ENCODE data around the gene MAFB. TPM values are rescaled to one million over a fixed set of nuclear protein-coding genes. Genes with fewer than 3 reads are reported as not detected.
A peak's percentile ranks its signal among the peaks of the same experiment; 100 is the strongest.

The MAFB gene
- total and polyA plus RNA-seq, 10 donors, result 18.7 to 295 (median 180) TPM

- intact Hi-C loops (cut with DNase I; ENCODE audit: low total_unique reads), result no loop called here
- Histone ChIP-seq H3K4me1 (peaks cover 10 to 88% (median 61%) of the 10 kb centered on the region in 6 donors), H3K27ac (peak overlapping the region in 2 of 8 donors; percentile 48 to 51), H3K4me3 (peak overlapping the region in 1 of 8 donors; percentile 15), H3K27me3 (replicated peaks in 1 of 7) (peaks cover 0 to 54% (median 13%) of the 10 kb centered on the region in 7 donors), H3K36me3 (peaks cover 0 to 9% (median 0%) of the 10 kb centered on the region in 6 donors), H3K9me3 (no peaks in the 10 kb centered on the region)
- DNase-seq, result no peak
- TF ChIP-seq POLR2AphosphoS5 (IDR thresholded peaks at IDR 0.05) (peak in 2 of 3 donors; percentile 10 to 53), CTCF (IDR thresholded peaks at IDR 0.05 in 8 of 11, conservative IDR thresholded peaks at IDR 0.05 in 3 of 11) (no peak)
- 57 to 72% (median 70%) methylated on average over 9 of the region's 9 CpGs for WGBS, 5 donors
These were observed 9.9 kb downstream of the MAFB start for GRCh38 chr20:40679184-40679583.

DNA sequence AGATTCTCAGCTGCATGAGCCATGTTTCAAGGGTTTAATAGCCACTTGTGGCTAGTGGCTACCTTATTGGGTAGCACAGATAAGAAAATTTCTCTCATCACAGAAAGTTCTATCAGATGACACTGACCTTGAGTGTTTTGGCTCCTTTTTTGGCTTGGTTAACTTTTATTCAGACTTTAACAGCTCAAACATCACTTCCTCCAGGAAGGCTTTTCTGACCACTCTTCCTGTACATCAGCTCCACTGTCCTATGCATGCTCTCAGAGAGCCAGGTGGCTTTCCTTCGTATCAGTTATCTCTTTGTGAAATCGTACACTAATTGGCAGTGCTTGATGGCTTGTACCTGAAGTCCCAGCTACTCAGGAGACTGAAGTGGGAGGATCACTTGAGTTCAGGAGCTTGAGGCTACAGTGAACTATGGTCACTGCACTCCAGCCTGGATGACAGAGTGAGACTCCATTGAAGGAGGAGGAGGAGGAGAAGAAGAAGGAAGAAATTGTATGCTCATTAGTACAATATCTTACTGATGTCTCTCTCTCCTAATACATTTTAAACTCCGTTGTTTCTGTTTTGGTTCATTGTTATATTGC is 10.7 kb downstream of the MAFB start:
- TF ChIP-seq POLR2A (IDR thresholded peaks at IDR 0.05), result no peak
- TF ChIP-seq POLR2AphosphoS5 (IDR thresholded peaks at IDR 0.05), result no peak
- no peak for TF ChIP-seq CTCF (IDR thresholded peaks at IDR 0.05 in 8 of 11, conservative IDR thresholded peaks at IDR 0.05 in 3 of 11)
- Histone ChIP-seq H3K27ac (peak overlapping the region in 5 of 8 donors; percentile 39 to 70 (median 51)), H3K4me3 (no peak overlapping the region), H3K4me1 (peaks cover 10 to 82% (median 54%) of the 10 kb centered on the region in 6 donors), H3K36me3 (peaks cover 0 to under 1% (median 0%) of the 10 kb centered on the region in 6 donors), H3K27me3 (replicated peaks in 1 of 7) (peaks cover 0 to 46% (median 9%) of the 10 kb centered on the region in 7 donors), H3K9me3 (no peaks in the 10 kb centered on the region)
- intact Hi-C loops (cut with DNase I; ENCODE audit: low total_unique reads), result no loop called here
- 27 to 42% (median 36%) methylated on average over 3 of the region's 3 CpGs for WGBS, 5 donors
- no peak for DNase-seq

- Histone ChIP-seq H3K9me3 (no peaks in the 10 kb centered on the region), H3K4me3 (no peak overlapping the region), H3K27me3 (replicated peaks in 1 of 7) (peaks cover 0 to 36% (median under 1%) of the 10 kb centered on the region in 7 donors), H3K36me3 (no peaks in the 10 kb centered on the region), H3K27ac (peak overlapping the region in 6 of 8 donors; percentile 27 to 70 (median 50)), H3K4me1 (peaks cover 10 to 73% (median 46%) of the 10 kb centered on the region in 6 donors)
- intact Hi-C loops (cut with DNase I; ENCODE audit: low total_unique reads), result no loop called here
- no peak for DNase-seq
- no peak for TF ChIP-seq POLR2AphosphoS5 (IDR thresholded peaks at IDR 0.05)
- no peak for TF ChIP-seq CTCF (IDR thresholded peaks at IDR 0.05 in 8 of 11, conservative IDR thresholded peaks at IDR 0.05 in 3 of 11)
- TF ChIP-seq POLR2A (IDR thresholded peaks at IDR 0.05), result no peak
- 73 to 85% (median 79%) methylated on average over 4 of the region's 4 CpGs for WGBS, 5 donors
These were observed 11.6 kb downstream of the MAFB start for GRCh38 chr20:40677343-40677924.
